ENCODE measurements around the gene ABCF2.

The ABCF2 gene

DNA sequence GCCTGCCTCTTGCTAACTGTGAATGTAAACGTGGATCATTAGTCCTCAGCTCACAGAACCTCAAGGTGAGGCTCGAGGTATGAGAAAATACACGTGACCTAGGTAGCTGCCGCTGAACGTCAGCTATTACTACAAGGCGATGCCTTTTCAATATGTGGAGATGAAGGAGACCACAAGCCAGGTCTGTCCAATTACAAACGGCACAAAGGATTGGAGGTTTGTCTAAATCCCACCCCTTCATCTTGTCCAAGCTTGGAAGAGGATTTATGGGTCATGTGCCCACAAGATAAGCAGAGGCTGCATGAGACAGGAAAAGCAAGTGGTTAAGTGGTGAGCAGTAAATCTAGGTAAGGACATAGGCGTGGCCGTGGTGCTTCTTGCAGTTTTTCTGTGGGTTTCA is 20.1 kb downstream of the ABCF2 start:
- no peak for DNase-seq (ENCODE audit: low read depth, low spot score)
- POLR2A ChIA-PET = interaction anchor here (0.6 kb wide), 1 partner anchor 137 kb away, joined by 3 read pairs; no protein-coding TSS in a partner anchor
- TF ChIP-seq, protein P1, sequence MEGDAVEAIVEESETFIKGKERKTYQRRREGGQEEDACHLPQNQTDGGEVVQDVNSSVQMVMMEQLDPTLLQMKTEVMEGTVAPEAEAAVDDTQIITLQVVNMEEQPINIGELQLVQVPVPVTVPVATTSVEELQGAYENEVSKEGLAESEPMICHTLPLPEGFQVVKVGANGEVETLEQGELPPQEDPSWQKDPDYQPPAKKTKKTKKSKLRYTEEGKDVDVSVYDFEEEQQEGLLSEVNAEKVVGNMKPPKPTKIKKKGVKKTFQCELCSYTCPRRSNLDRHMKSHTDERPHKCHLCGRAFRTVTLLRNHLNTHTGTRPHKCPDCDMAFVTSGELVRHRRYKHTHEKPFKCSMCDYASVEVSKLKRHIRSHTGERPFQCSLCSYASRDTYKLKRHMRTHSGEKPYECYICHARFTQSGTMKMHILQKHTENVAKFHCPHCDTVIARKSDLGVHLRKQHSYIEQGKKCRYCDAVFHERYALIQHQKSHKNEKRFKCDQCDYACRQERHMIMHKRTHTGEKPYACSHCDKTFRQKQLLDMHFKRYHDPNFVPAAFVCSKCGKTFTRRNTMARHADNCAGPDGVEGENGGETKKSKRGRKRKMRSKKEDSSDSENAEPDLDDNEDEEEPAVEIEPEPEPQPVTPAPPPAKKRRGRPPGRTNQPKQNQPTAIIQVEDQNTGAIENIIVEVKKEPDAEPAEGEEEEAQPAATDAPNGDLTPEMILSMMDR (IDR thresholded peaks at IDR 0.05; ENCODE audit: insufficient read depth, low read length, missing control alignments) = no peak
- CTCF ChIA-PET = interaction anchor here (1.1 kb wide), 2 partner anchors 8 to 84 kb away, joined by 3 read pairs; no protein-coding TSS in a partner anchor
- no peak overlapping the region for H3K4me3 ChIP-seq (ENCODE audit: low read depth, low read length)

DNA sequence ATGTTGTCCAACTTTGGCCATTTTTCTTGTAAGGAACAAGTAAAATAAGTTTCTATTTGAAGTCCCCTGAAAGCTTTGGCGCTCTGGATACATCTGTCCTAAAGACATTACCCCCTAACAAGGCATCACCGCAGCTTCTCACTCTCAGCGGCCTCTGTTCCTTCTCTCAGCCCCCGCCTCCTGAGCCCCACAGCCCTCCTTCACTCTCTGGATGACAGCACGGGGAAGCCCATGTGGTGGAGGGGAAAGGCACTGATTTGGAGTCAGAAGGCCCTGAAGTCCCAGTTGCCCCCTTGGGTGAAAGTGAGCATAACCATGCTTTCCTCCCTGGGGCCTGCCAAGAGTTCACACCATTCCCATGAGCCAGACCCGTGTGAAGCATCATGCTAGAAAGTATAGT is 21.3 kb downstream of the ABCF2 start:
- ChIA-PET CTCF (interaction anchor here (1.1 to 1.5 kb wide), 2 partner anchors 10 to 23 kb away, joined by 3 to 4 read pairs; no protein-coding TSS in a partner anchor), POLR2A (no interaction called here)
- H3K4me3 ChIP-seq (ENCODE audit: low read depth, low read length) = no peak overlapping the region
- no peak for DNase-seq (ENCODE audit: low read depth, low spot score)
- TF ChIP-seq, protein P1 (IDR thresholded peaks at IDR 0.05; ENCODE audit: insufficient read depth, low read length, missing control alignments) = no peak

DNA sequence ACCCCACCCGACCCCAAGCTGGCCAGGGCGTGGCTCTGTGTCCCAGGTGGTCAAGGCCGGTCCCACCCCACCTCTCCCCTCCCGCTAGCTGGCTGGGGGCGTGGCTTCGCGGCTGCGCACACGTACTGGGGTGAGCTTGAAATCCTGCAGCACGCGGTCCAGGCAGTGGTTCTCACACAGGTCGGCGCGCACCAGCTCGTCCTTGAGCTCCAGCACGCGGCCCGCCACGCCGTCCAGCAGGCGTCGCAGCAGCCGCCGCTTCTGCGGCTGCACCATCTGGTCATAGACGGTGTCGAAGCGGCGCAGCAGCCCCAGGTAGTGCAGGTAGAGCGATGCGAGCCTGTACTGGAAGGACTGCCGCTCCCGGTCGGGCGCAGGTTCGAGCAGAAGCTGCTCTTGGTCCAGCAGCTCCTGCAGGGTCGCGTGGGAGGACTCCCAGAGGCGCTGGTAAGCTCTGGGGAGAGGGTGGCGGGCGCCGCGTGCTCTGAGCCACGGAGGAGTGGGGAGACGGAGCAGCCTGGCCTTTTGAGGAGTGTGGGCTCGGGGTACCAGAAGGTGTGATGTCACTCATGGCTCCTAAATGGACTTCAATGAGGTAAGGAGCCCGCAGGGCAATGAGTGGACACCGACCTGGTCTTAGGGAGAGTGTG is 22.5 kb downstream of the ABCF2 start:
- no peak overlapping the region for H3K4me3 ChIP-seq (ENCODE audit: low read depth, low read length)
- TF ChIP-seq, protein P1 (IDR thresholded peaks at IDR 0.05; ENCODE audit: insufficient read depth, low read length, missing control alignments) = no peak
- DNase-seq (ENCODE audit: low read depth, low spot score) = no peak
- ChIA-PET CTCF (interaction anchor here (1.1 kb wide), 1 partner anchor 40 kb away, joined by 3 read pairs; no protein-coding TSS in a partner anchor), POLR2A (interaction anchor here (0.6 kb wide), 1 partner anchor 24 kb away, joined by 3 read pairs; no protein-coding TSS in a partner anchor)

DNA sequence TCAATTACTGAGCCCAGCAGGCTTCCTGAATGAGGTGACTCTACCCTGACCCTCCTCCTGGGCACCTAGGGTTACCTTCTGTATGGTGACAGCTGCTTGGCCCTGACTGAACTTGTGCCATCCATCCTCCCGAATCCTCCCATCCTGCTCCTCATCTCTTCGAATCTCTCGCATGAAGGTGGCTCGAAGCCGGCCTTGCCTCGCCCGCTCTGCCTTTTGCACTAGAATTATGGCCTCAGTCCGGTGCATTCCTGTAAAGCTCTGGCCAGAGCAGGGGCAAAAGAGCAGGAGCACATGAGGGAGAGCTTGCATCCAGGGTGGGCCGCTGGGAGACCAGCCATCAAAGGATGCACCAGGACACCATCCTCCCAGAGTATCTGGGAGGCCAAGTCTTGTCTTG is 24.2 kb downstream of the ABCF2 start:
- no peak overlapping the region for H3K4me3 ChIP-seq (ENCODE audit: low read depth, low read length)
- CTCF ChIA-PET = no interaction called here
- TF ChIP-seq, protein P1 (IDR thresholded peaks at IDR 0.05; ENCODE audit: insufficient read depth, low read length, missing control alignments) = no peak
- POLR2A ChIA-PET = no interaction called here
- DNase-seq (ENCODE audit: low read depth, low spot score) = no peak

DNA sequence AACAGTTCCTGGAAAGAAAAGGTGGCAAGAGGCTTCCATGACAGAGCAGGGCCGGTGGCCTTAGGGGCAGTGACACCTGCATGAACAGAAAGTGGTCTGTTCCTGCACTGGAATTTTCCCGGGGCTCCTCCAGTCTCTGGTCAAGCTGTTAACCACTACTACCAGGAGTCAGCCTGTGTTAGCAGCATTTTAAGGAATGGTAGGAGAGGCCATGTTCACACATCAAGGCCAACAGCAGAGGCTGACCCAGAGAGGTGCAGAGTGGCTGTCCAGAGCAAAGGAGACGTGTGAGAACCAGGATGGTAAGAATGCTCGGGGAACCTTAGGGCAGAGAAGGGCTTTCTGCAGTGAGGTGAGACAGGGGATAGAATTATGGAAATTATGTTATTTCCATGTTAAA is 25.3 kb downstream of the ABCF2 start:
- H3K4me3 ChIP-seq (ENCODE audit: low read depth, low read length) = no peak overlapping the region
- DNase-seq (ENCODE audit: low read depth, low spot score) = no peak
- POLR2A ChIA-PET = no interaction called here
- CTCF ChIA-PET = no interaction called here
- TF ChIP-seq, protein P1 (IDR thresholded peaks at IDR 0.05; ENCODE audit: insufficient read depth, low read length, missing control alignments) = no peak

DNA sequence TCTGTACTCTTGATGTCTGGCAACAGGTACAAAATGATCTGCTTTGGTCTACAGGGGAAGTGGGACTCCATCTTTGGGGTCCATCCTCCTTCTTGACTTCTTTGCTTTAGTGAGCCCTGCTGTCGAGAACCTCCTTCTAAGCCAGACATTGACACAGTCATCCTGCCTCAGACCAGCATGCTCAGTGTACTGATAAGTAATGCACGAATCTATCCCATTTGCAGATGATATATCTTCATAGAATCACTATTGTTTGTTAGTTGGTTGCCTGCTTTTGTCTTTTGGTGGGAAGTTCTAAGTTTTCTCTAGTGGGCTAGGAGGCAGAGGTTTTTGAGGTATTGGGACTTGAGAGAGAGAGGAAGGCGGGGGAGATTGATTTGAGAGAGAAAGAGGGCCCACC is 25.7 kb downstream of the ABCF2 start:
- no peak overlapping the region for H3K4me3 ChIP-seq (ENCODE audit: low read depth, low read length)
- POLR2A ChIA-PET = no interaction called here
- CTCF ChIA-PET = interaction anchor here (1.0 kb wide), 1 partner anchor 29 kb away, joined by 4 read pairs; no protein-coding TSS in a partner anchor
- no peak for DNase-seq (ENCODE audit: low read depth, low spot score)
- TF ChIP-seq, protein P1 (IDR thresholded peaks at IDR 0.05; ENCODE audit: insufficient read depth, low read length, missing control alignments) = no peak
